GM19240 (cell line): Measurements from ENCODE around the gene SNX18.
"Not testable (repeated sequence)": the region's sequence is repeated elsewhere in the genome, so short reads cannot be mapped to it uniquely, and the experiment has no call there.

ENCODE experiments used
- DNase-seq: peaks from one replicate; pipeline ENCODE4 v3.0.0; 2011; ENCODE audit warnings: low spot score; ENCODE audit not compliant: insufficient read length

SNX18 gene

GRCh38 chr5:54517512-54518145, at the start of gene SNX18:
Gene SNX18 (plus strand): TSS chr5:54517759. CDS start chr5:54517953, 194 bp downstream.
- peak; percentile 85 for DNase-seq

- peak; percentile 24 for DNase-seq
Observed at GRCh38 chr5:54469622-54470021, 47.9 kb upstream of the SNX18 start.

- DNase-seq = no peak
Observed at GRCh38 chr5:54470128-54470527, 47.4 kb upstream of the SNX18 start.

GRCh38 chr5:54470677-54471076, 46.9 kb upstream of the SNX18 start:
- no peak for DNase-seq

GRCh38 chr5:54471398-54471797, 46.2 kb upstream of the SNX18 start:
- no peak for DNase-seq

GRCh38 chr5:54476682-54477081, 40.9 kb upstream of the SNX18 start:
- DNase-seq = no peak

GRCh38 chr5:54477941-54478478, 39.5 kb upstream of the SNX18 start:
- DNase-seq = no peak

- no peak for DNase-seq
Observed at GRCh38 chr5:54480296-54480695, 37.3 kb upstream of the SNX18 start.

- no peak for DNase-seq
Observed at GRCh38 chr5:54484219-54484894, 33.2 kb upstream of the SNX18 start.

GRCh38 chr5:54485659-54486058, 31.9 kb upstream of the SNX18 start:
- not testable (repeated sequence) for DNase-seq

GRCh38 chr5:54489648-54489979, 27.9 kb upstream of the SNX18 start:
- not testable (repeated sequence) for DNase-seq

GRCh38 chr5:54491326-54491725, 26.2 kb upstream of the SNX18 start:
- no peak for DNase-seq

GRCh38 chr5:54492178-54492577, 25.4 kb upstream of the SNX18 start:
- DNase-seq = no peak

- DNase-seq = no peak
Observed at GRCh38 chr5:54495027-54495426, 22.5 kb upstream of the SNX18 start.

GRCh38 chr5:54514291-54514690, 3.3 kb upstream of the SNX18 start:
- DNase-seq = no peak

- DNase-seq = no peak
Observed at GRCh38 chr5:54514841-54515432, 2.6 kb upstream of the SNX18 start.

GRCh38 chr5:54515634-54516033, 1.9 kb upstream of the SNX18 start:
- DNase-seq = no peak

- DNase-seq = no peak
Observed at GRCh38 chr5:54516051-54516655, 1.4 kb upstream of the SNX18 start.

- no peak for DNase-seq
Observed at GRCh38 chr5:54517174-54517511, 416 bp upstream of the SNX18 start.

GRCh38 chr5:54518146-54518817, 723 bp downstream of the SNX18 start:
- no peak for DNase-seq

- DNase-seq = no peak
Observed at GRCh38 chr5:54518818-54519508, 1.4 kb downstream of the SNX18 start.
